OCI-LY1 (cell line): ENCODE data around the gene PADI4.

Source experiments
- CTCF ChIP-seq: fragments of 200-600 bp; sonication (generic), shearing (Covaris generic); IDR thresholded peaks from 2 replicates; pipeline ENCODE4 v1.5.1; 2017; ENCODE audit warnings: mild to moderate bottlenecking, antibody characterized with exemption, low read length, moderate library complexity, mixed read lengths
- EZH2 ChIP-seq: fragments of 200-600 bp; sonication (generic), shearing (Covaris generic); IDR thresholded peaks from 2 replicates; pipeline ENCODE4 v1.8.0; 2017; ENCODE audit warnings: borderline replicate concordance, mixed run types, mild to moderate bottlenecking, antibody characterized with exemption, low read length, moderate library complexity, mixed read lengths

- TF ChIP-seq CTCF: no peak
- no peak for TF ChIP-seq EZH2
Observed at GRCh38 chr1:17363771-17364170, 55.8 kb downstream of the PADI4 start.
